Activated naive CD4-positive, alpha-beta T cell treated with anti-CD3 and anti-CD28 coated beads, Interleukin-2, amount 10 ng/mL, durations not matched to agents 7 days and 5 days (primary cell): ENCODE data around the gene CST7.

Experiments used
- CTCF ChIA-PET: fragments of 350-600 bp; sonication (Branson Sonifier 250); formaldehyde crosslinking; loops from one replicate; lab custom pipeline; 2021; ENCODE audit warnings: antibody characterized with exemption; lab: Charles Lee
- DNase-seq: peaks from one replicate; pipeline ENCODE4 v3.0.0-alpha.2; 2020
- H3K27ac Mint-ChIP-seq: one replicate; pipeline ENCODE4 v1.8.0; 2021; ENCODE audit warnings: mild to moderate bottlenecking, moderate library complexity, mixed read lengths
- H3K27me3 Mint-ChIP-seq: one replicate; pipeline ENCODE4 v1.8.0; 2021; ENCODE audit warnings: mild to moderate bottlenecking, mixed read lengths
- H3K36me3 Mint-ChIP-seq: one replicate; pipeline ENCODE4 v1.8.0; 2021; ENCODE audit warnings: mixed read lengths
- H3K4me1 Mint-ChIP-seq: one replicate; pipeline ENCODE4 v1.8.0; 2021; ENCODE audit warnings: mixed read lengths
- H3K4me3 Mint-ChIP-seq: one replicate; pipeline ENCODE4 v1.8.0; 2021; ENCODE audit warnings: mild to moderate bottlenecking, moderate library complexity, mixed read lengths
- H3K9me3 Mint-ChIP-seq: one replicate; pipeline ENCODE4 v1.8.0; 2021; ENCODE audit warnings: mixed read lengths

The CST7 gene

DNA sequence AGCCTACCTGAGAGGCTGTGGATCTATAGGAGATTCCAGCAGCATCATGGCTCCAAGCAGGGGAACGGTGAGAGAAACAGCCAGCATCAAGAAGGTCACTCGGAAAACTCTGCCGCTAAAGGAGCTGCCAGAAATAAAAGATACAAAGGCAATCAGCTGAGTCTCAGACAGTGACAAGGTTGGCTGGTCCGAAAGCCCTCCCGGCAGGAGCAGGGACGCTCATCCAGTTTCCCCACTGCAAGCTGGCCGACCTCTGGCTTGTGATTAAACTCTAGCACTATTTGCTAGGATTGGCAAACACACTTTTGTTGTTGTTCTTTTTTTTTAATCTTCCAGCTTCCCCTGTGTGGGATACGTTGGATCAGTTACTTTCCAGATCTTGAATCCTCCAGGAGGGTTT lies 34.8 kb downstream of the CST7 start:
- peaks cover 62% of the 10 kb centered on the region for H3K36me3 Mint-ChIP-seq
- no peak overlapping the region for H3K4me3 Mint-ChIP-seq
- CTCF ChIA-PET, result interaction anchor here (0.9 kb wide), 1 partner anchor 51 kb away, joined by 5 read pairs; no protein-coding TSS in a partner anchor
- peaks cover 54% of the 10 kb centered on the region for H3K4me1 Mint-ChIP-seq
- H3K9me3 Mint-ChIP-seq, result peaks cover 10% of the 10 kb centered on the region
- H3K27me3 Mint-ChIP-seq, result no peaks in the 10 kb centered on the region
- H3K27ac Mint-ChIP-seq, result no peak overlapping the region
- peak; percentile 11 for DNase-seq

GRCh38 chr20:24984961-24985640 lies 36.0 kb downstream of the CST7 start:
- no peaks in the 10 kb centered on the region for H3K27me3 Mint-ChIP-seq
- peaks cover 4% of the 10 kb centered on the region for H3K9me3 Mint-ChIP-seq
- DNase-seq, result peak; percentile 16
- peaks cover 60% of the 10 kb centered on the region for H3K36me3 Mint-ChIP-seq
- no peak overlapping the region for H3K4me3 Mint-ChIP-seq
- CTCF ChIA-PET, result no interaction called here
- peaks cover 65% of the 10 kb centered on the region for H3K4me1 Mint-ChIP-seq
- H3K27ac Mint-ChIP-seq, result no peak overlapping the region

DNA sequence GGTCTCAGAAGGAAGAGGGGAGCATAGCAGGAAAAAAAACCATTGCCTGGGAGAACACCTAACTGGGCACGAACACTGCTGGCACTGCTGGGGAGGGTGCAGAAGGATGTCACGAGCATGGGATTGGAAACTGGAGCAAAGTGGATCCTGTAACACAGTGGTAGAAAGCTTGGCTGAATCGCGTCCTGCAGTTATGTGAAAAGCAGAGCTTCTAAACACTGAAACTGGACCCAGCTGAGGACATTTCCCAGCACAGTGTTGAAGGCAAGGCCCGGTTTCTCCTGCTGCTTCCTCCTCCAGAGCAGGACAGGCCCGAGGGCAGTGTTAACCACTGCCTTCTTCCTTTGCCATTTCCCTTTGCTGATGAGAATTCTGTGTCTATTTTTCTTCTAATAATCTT lies 36.7 kb downstream of the CST7 start:
- Mint-ChIP-seq H3K9me3 (peaks cover 3% of the 10 kb centered on the region), H3K27ac (no peak overlapping the region), H3K4me1 (peaks cover 71% of the 10 kb centered on the region), H3K27me3 (no peaks in the 10 kb centered on the region), H3K4me3 (no peak overlapping the region), H3K36me3 (peaks cover 55% of the 10 kb centered on the region)
- CTCF ChIA-PET, result no interaction called here
- peak; percentile 14 for DNase-seq

GRCh38 chr20:24986436-24987015 lies 37.5 kb downstream of the CST7 start:
- Mint-ChIP-seq H3K36me3 (peaks cover 50% of the 10 kb centered on the region), H3K27me3 (no peaks in the 10 kb centered on the region), H3K4me3 (no peak overlapping the region), H3K4me1 (peaks cover 71% of the 10 kb centered on the region), H3K9me3 (no peaks in the 10 kb centered on the region), H3K27ac (no peak overlapping the region)
- CTCF ChIA-PET, result no interaction called here
- DNase-seq, result no peak

GRCh38 chr20:24987244-24987643 lies 38.2 kb downstream of the CST7 start:
- CTCF ChIA-PET, result no interaction called here
- Mint-ChIP-seq H3K27ac (no peak overlapping the region), H3K36me3 (peaks cover 47% of the 10 kb centered on the region), H3K4me1 (peaks cover 73% of the 10 kb centered on the region), H3K27me3 (no peaks in the 10 kb centered on the region), H3K4me3 (no peak overlapping the region), H3K9me3 (no peaks in the 10 kb centered on the region)
- DNase-seq, result no peak

DNA sequence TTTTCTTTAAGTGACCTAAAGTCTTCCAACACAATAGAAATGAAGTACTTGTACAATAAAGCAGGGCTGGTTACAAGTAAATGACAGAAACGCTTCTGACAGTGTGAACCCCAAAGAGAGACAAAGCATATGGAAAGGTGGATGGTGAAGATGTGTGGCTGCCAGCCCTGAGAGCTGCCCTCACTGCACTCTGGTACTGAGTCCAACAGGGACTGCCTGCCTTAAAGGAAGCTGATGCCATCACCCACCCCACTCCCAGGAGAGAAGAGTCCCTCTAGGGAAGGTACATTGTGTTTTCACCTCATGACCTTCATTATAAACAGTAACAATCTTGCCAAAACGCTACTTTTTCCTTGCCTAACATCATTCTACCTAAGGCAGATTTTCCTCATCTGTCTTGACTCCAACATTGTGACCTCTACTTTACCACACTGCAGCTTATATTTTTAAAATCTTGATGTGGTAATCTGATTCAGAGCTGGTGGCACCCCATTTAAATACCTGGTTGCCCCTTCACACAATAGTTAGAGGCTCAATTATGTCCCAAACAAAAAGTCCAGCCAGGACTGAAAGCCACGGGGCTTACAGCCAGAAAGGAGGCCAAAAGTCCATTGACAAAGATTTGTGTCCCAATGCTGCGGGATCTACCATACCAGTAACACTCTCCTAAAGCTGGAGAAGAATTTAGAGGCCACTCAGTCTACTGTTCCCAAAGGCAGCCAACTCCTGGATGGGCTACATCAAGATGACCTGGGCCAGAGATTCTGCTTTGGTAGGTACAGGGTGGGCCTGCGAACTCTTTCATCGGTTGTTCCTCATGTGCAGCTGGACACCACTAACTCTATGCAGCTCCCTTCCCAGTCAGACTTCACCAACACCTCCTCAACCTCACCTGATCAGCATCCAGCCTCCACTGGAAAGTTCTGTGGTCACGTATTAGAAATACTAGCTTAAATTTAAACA lies 39.1 kb downstream of the CST7 start:
- Mint-ChIP-seq H3K36me3 (peaks cover 39% of the 10 kb centered on the region), H3K27me3 (no peaks in the 10 kb centered on the region), H3K9me3 (no peaks in the 10 kb centered on the region), H3K4me3 (no peak overlapping the region), H3K27ac (no peak overlapping the region), H3K4me1 (peaks cover 72% of the 10 kb centered on the region)
- CTCF ChIA-PET, result interaction anchor here (0.6 to 1.5 kb wide), 2 partner anchors 57 to 395 kb away, joined by 3 to 8 read pairs; no protein-coding TSS in a partner anchor
- peak; percentile 13 for DNase-seq

GRCh38 chr20:24989162-24989561 lies 40.1 kb downstream of the CST7 start:
- Mint-ChIP-seq H3K4me3 (no peak overlapping the region), H3K27ac (no peak overlapping the region)

GRCh38 chr20:24990810-24991252 lies 41.8 kb downstream of the CST7 start:
- H3K27me3 Mint-ChIP-seq, result peaks cover 6% of the 10 kb centered on the region
- CTCF ChIA-PET, result interaction anchor here (0.6 to 1.3 kb wide), 4 partner anchors 24 to 150 kb away, joined by 3 read pairs; no protein-coding TSS in a partner anchor
- no peak overlapping the region for H3K27ac Mint-ChIP-seq
- H3K4me3 Mint-ChIP-seq, result peak overlapping the region; percentile 91
- DNase-seq, result no peak
- H3K4me1 Mint-ChIP-seq, result peaks cover 71% of the 10 kb centered on the region
- H3K9me3 Mint-ChIP-seq, result no peaks in the 10 kb centered on the region
- peaks cover 27% of the 10 kb centered on the region for H3K36me3 Mint-ChIP-seq

More at GRCh38 chr20:24989162-24989561, 40.1 kb downstream of the CST7 start:
- H3K4me1 Mint-ChIP-seq, result peaks cover 80% of the 10 kb centered on the region
- DNase-seq, result no peak
- CTCF ChIA-PET, result interaction anchor here (1.5 kb wide), 1 partner anchor 58 kb away, joined by 8 read pairs; no protein-coding TSS in a partner anchor
- H3K9me3 Mint-ChIP-seq, result no peaks in the 10 kb centered on the region
- no peaks in the 10 kb centered on the region for H3K27me3 Mint-ChIP-seq
- H3K36me3 Mint-ChIP-seq, result peaks cover 29% of the 10 kb centered on the region

GRCh38 chr20:24991897-24992486 lies 42.9 kb downstream of the CST7 start:
- Mint-ChIP-seq H3K4me1 (peaks cover 63% of the 10 kb centered on the region), H3K36me3 (peaks cover 27% of the 10 kb centered on the region), H3K27me3 (peaks cover 18% of the 10 kb centered on the region), H3K27ac (peak overlapping the region; percentile 87), H3K9me3 (no peaks in the 10 kb centered on the region), H3K4me3 (peak overlapping the region; percentile 91)
- no peak for DNase-seq
- CTCF ChIA-PET, result no interaction called here

DNA sequence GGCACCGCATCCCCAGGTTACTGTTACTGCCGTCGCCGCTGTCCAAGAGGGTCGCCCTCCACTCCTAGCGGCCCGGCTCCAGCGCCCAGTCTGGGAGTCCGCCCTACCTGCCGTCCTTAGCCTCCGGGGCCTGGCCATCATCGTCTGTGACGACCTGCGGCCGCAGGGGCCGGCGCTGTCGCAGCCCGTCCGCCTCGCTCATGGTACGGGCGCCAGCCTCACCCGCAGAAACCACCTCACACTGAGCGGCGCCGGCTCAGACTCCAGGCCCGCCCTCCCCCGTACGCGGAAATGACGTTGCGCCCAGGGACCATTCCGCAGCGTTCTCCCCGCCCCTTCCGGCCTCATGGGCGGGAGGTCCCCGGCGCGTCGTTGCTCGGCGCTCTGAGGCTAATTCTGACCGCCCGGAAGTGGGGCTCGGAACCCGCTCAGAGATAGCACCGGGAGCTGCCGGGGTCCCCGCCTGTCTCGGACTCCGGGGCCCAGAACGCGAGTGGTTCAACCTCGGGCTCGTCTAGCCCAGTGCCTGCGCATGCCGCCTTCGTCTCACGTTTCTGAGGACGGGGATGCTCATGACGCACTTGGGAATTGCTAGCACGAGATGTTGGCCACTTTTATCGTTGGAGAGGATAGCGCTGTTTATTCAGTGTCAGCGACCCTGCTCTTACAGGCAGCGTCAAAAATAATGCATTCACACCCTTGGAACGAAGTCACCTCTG lies 43.6 kb downstream of the CST7 start, which contains the start of gene APMAP:
Gene APMAP (minus strand): TSS at position 265 of the 719 bp plus-strand sequence. CDS start 63 bp downstream, at position 202.
- H3K4me1 Mint-ChIP-seq, result peaks cover 60% of the 10 kb centered on the region
- DNase-seq, result peak; percentile 97
- CTCF ChIA-PET, result interaction anchor here (1.4 to 7.4 kb wide), 2 partner anchors 68 to 86 kb away, joined by 6 to 184 read pairs; partner anchors contain the start of gene ACSS1
- peak within 1 kb of the TSS; percentile 87 for H3K27ac Mint-ChIP-seq
- no peaks in the 10 kb centered on the region for H3K9me3 Mint-ChIP-seq
- peak within 1 kb of the TSS; percentile 91 for H3K4me3 Mint-ChIP-seq
- H3K27me3 Mint-ChIP-seq, result peaks cover 20% of the 10 kb centered on the region
- peaks cover 25% of the 10 kb centered on the region for H3K36me3 Mint-ChIP-seq

GRCh38 chr20:24993337-24994185 lies 44.5 kb downstream of the CST7 start:
- Mint-ChIP-seq H3K9me3 (no peaks in the 10 kb centered on the region), H3K36me3 (peaks cover 17% of the 10 kb centered on the region), H3K27me3 (peaks cover 29% of the 10 kb centered on the region), H3K27ac (peak overlapping the region; percentile 87), H3K4me3 (peak overlapping the region; percentile 91), H3K4me1 (peaks cover 53% of the 10 kb centered on the region)
- CTCF ChIA-PET, result interaction anchor here (0.9 to 7.4 kb wide), 12 partner anchors 39 to 405 kb away, joined by 3 to 184 read pairs (median 5); partner anchors contain the start of gene ACSS1
- DNase-seq, result no peak

- peaks cover 47% of the 10 kb centered on the region for H3K4me1 Mint-ChIP-seq
- peaks cover 34% of the 10 kb centered on the region for H3K27me3 Mint-ChIP-seq
- H3K27ac Mint-ChIP-seq, result no peak overlapping the region
- peak overlapping the region; percentile 7 for H3K4me3 Mint-ChIP-seq
- H3K9me3 Mint-ChIP-seq, result no peaks in the 10 kb centered on the region
- CTCF ChIA-PET, result interaction anchor here (0.6 to 7.4 kb wide), 15 partner anchors 39 to 405 kb away, joined by 3 to 184 read pairs (median 4); partner anchors contain the start of gene ACSS1
- DNase-seq, result no peak
- H3K36me3 Mint-ChIP-seq, result peaks cover 13% of the 10 kb centered on the region
Observed at GRCh38 chr20:24994186-24994465, 45.1 kb downstream of the CST7 start.
